ENCODE data around the gene EXOSC1.
"Not testable (repeated sequence)": the region's sequence is repeated elsewhere in the genome, so short reads cannot be mapped to it uniquely, and the experiment has no call there.

Gene EXOSC1

DNA sequence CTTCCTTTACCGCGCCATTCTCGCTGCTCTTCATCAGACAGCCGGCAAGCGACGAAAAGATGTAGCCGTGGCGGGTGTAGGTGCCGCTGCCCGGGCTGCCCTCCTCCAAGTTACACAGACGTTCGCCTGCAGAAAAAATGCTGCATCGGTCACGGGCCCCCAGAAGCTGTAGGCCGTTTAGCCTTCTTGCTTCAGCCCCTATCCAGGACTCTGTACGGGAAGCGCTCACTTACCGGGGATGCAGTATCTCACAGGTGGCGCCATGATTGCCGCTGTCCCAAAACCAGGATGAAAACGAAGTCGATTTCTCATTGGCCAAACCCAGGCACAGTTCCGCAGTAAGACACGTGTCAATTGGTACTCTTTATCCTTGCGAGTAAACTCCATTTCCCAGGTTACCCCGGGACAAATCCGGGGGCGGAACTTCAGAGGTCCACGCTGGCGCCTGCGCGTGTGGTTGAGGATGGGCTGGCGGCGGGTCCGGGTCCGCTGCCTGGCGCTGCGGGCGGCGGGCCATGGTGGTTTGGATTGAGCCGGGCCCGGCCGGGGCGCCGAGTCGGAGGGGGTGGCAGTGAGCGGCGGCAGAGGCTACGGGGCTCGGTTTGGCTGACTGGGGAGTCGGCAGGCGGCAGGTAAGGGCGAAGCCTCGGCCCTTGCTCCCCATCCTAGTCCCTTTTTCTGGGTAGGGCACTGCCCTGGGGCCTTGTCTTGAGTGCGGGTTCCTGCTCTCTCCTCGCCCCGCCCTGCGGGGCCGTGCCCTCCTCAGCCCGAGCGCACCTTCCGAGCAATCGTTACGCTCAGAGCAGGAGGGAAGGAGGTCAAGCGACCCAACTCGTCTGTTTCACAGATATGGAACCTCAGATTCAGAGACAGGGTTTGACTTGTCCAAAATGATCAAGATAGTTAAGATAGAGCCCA lies at the start of gene EXOSC1, which contains the start of gene ZDHHC16:
Gene EXOSC1 (minus strand): TSS at position 285 of the 918 bp plus-strand sequence. CDS start 21 bp downstream, at position 264.
Gene ZDHHC16 (plus strand): TSS at position 454 of the 918 bp plus-strand sequence. CDS start 5,501 bp downstream, outside the sequence.
- Histone ChIP-seq H3K9me3 (ENCODE audit: insufficient read depth, low read depth, low read length) (no peaks in the 10 kb centered on the region), H3K36me3 (ENCODE audit: insufficient read depth, low read depth, low read length) (peaks cover 31% of the 10 kb centered on the region), H3K9ac (ENCODE audit: low read depth, low read length) (peak within 1 kb of the TSS; percentile 94), H3K4me1 (ENCODE audit: insufficient read depth, low read length) (0 out of 2 replicates have a peak, but pooled peaks cover 3% of the 10 kb centered on the region), H3K4me3 (ENCODE audit: low read length) (peak within 1 kb of the TSS; percentile 82), H3K27me3 (ENCODE audit: insufficient read depth, low read length) (no peaks in the 10 kb centered on the region), H3K27ac (ENCODE audit: low read length) (peak within 1 kb of the TSS; percentile 48)

GRCh38 chr10:97494863-97495506 lies 49.2 kb upstream of the EXOSC1 start:
- Histone ChIP-seq H3K27me3 (ENCODE audit: insufficient read depth, low read length) (peaks cover 9% of the 10 kb centered on the region), H3K9ac (ENCODE audit: low read depth, low read length) (no peak overlapping the region), H3K9me3 (ENCODE audit: insufficient read depth, low read depth, low read length) (no peaks in the 10 kb centered on the region), H3K27ac (ENCODE audit: low read length) (no peak overlapping the region), H3K4me3 (ENCODE audit: low read length) (peak overlapping the region; percentile 12; the same call in 1 of the 2 replicates), H3K36me3 (ENCODE audit: insufficient read depth, low read depth, low read length) (peaks cover 10% of the 10 kb centered on the region; the same call in 1 of the 2 replicates), H3K4me1 (ENCODE audit: insufficient read depth, low read length) (peaks cover 27% of the 10 kb centered on the region)

DNA sequence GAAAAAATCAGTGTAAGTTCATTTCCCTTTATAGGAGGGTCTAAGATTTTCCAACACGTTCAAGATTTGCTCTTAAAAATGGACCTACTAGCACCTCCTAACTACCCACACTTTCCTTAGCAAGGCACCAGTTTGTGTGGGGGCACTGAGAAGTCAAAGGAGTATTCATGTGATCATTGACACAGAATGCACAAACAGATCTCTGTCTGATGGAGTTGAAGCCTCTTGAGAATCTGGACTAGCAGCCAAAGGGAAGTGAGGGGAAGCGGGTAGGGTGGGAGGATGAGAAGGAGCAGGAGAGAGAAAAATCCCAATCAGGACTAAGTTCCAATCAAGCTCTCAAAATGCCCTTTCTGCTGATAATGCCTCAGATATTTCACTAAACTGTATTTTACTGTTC lies 48.3 kb upstream of the EXOSC1 start:
- H3K4me3 ChIP-seq (ENCODE audit: low read length) = no peak overlapping the region
- H3K4me1 ChIP-seq (ENCODE audit: insufficient read depth, low read length) = peaks cover 26% of the 10 kb centered on the region
- H3K9me3 ChIP-seq (ENCODE audit: insufficient read depth, low read depth, low read length) = no peaks in the 10 kb centered on the region
- no peak overlapping the region for H3K9ac ChIP-seq (ENCODE audit: low read depth, low read length)
- 0 out of 2 replicates have a peak, but pooled peaks cover 1% of the 10 kb centered on the region for H3K27me3 ChIP-seq (ENCODE audit: insufficient read depth, low read length)
- peaks cover 10% of the 10 kb centered on the region; the same call in 1 of the 2 replicates for H3K36me3 ChIP-seq (ENCODE audit: insufficient read depth, low read depth, low read length)
- no peak overlapping the region for H3K27ac ChIP-seq (ENCODE audit: low read length)

DNA sequence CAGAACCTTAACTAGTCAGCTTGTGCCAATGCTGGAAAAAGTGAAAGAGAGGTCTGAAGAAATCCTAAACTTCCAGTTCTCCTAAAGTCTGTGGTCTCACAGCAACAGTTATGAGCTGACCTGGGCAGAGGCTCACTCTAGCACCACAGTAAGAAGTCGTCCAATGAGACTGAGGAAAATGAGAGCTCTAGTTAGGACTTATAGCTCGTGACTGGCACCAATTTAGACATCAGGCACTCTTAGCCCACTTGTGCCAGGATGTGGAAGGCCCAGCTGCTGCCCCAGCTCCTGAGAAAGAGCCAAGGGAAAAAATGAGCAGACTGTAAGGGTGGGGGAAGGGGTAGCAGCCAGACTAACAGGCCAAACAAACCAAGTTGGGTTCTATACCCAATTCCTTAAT lies 44.8 kb upstream of the EXOSC1 start:
- peaks cover 17% of the 10 kb centered on the region for H3K4me1 ChIP-seq (ENCODE audit: insufficient read depth, low read length)
- H3K4me3 ChIP-seq (ENCODE audit: low read length) = no peak overlapping the region
- H3K9me3 ChIP-seq (ENCODE audit: insufficient read depth, low read depth, low read length) = peaks cover 3% of the 10 kb centered on the region; the same call in 1 of the 2 replicates
- H3K9ac ChIP-seq (ENCODE audit: low read depth, low read length) = peak overlapping the region; percentile 33; the same call in 1 of the 2 replicates
- H3K36me3 ChIP-seq (ENCODE audit: insufficient read depth, low read depth, low read length) = peaks cover 10% of the 10 kb centered on the region; the same call in 1 of the 2 replicates
- no peak overlapping the region for H3K27ac ChIP-seq (ENCODE audit: low read length)
- H3K27me3 ChIP-seq (ENCODE audit: insufficient read depth, low read length) = no peaks in the 10 kb centered on the region

DNA sequence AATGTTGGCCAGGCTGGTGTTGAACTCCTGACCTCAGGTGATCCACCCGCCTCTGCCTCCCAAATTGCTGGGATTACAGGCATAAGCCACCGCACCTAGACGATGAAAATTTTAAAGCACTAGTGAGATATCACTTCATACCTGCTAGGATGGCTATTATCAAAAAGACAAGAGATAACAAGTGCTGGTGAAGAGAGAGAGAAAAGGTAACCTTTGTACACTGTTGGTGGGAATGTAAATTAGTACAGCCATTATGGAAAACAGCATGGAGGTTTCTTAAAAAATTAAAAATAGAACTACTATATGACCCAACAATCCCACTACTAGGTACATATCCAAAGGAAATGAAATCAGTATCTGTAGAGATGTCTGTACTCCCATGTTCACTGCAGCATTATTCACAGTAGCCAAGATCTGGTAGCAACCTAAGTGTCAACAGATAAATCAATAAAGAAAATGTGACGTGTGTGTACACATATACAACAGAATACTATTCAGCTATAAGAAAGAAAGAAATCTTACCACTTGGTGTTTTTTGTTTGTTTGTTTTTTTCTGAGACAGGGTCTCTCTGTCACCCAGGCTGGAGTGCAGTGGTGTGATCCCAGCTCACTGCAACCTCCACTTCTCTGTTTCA lies 40.0 kb upstream of the EXOSC1 start:
- H3K27ac ChIP-seq (ENCODE audit: low read length) = no peak overlapping the region
- peaks cover 6% of the 10 kb centered on the region; the same call in 1 of the 2 replicates for H3K4me1 ChIP-seq (ENCODE audit: insufficient read depth, low read length)
- H3K9ac ChIP-seq (ENCODE audit: low read depth, low read length) = no peak overlapping the region
- H3K36me3 ChIP-seq (ENCODE audit: insufficient read depth, low read depth, low read length) = peaks cover 14% of the 10 kb centered on the region
- H3K9me3 ChIP-seq (ENCODE audit: insufficient read depth, low read depth, low read length) = peaks cover 3% of the 10 kb centered on the region; the same call in 1 of the 2 replicates
- no peaks in the 10 kb centered on the region for H3K27me3 ChIP-seq (ENCODE audit: insufficient read depth, low read length)
- H3K4me3 ChIP-seq (ENCODE audit: low read length) = no peak overlapping the region

DNA sequence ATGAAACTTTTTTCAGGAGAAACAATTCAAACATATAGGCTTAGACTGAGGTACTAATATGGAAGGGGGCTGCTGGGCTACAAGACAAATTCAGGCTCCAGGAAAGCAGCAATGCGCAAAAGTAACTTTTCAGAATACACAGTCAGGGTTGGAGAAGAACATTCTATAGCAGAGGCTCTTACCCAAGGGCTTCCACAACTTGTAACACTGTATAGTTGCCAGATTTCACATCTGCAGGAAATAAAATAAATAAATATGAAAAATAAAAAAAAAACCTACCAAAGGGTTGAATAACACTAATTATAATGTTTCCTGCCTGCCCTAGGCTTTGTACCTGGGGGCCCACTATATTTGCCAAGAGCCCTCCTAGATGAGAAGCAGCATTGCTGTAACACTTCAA lies 38.1 kb upstream of the EXOSC1 start:
- Histone ChIP-seq H3K9me3 (ENCODE audit: insufficient read depth, low read depth, low read length) (peaks cover 3% of the 10 kb centered on the region; the same call in 1 of the 2 replicates), H3K36me3 (ENCODE audit: insufficient read depth, low read depth, low read length) (peaks cover 27% of the 10 kb centered on the region), H3K9ac (ENCODE audit: low read depth, low read length) (no peak overlapping the region), H3K4me1 (ENCODE audit: insufficient read depth, low read length) (peaks cover 15% of the 10 kb centered on the region), H3K27me3 (ENCODE audit: insufficient read depth, low read length) (no peaks in the 10 kb centered on the region), H3K27ac (ENCODE audit: low read length) (no peak overlapping the region), H3K4me3 (ENCODE audit: low read length) (no peak overlapping the region)

- H3K4me1 ChIP-seq (ENCODE audit: insufficient read depth, low read length) = peaks cover 15% of the 10 kb centered on the region
- H3K36me3 ChIP-seq (ENCODE audit: insufficient read depth, low read depth, low read length) = peaks cover 30% of the 10 kb centered on the region
- H3K9me3 ChIP-seq (ENCODE audit: insufficient read depth, low read depth, low read length) = peaks cover 3% of the 10 kb centered on the region; the same call in 1 of the 2 replicates
- no peak overlapping the region for H3K4me3 ChIP-seq (ENCODE audit: low read length)
- no peak overlapping the region for H3K27ac ChIP-seq (ENCODE audit: low read length)
- no peak overlapping the region for H3K9ac ChIP-seq (ENCODE audit: low read depth, low read length)
- H3K27me3 ChIP-seq (ENCODE audit: insufficient read depth, low read length) = no peaks in the 10 kb centered on the region
These were observed 37.7 kb upstream of the EXOSC1 start for GRCh38 chr10:97483506-97483905.

DNA sequence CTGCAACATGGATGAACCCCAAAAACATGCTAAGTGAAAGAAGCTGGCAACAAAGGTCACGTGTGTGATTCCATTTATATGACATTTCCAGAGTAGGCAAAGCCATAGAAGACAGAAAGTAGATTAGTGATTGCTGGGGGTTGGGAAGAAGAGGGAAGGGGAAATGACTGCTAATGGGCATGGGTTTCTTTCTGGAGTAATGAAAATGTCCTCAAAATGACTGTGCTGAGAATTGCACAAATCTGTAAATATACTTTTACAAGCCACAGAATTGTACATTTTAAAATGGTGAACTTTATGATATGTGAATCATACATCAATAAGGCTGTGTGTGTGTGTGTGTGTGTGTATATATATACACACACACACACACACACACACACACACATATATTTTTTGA lies 36.6 kb upstream of the EXOSC1 start:
- Histone ChIP-seq H3K4me1 (ENCODE audit: insufficient read depth, low read length) (peaks cover 15% of the 10 kb centered on the region), H3K27me3 (ENCODE audit: insufficient read depth, low read length) (no peaks in the 10 kb centered on the region), H3K4me3 (ENCODE audit: low read length) (no peak overlapping the region), H3K27ac (ENCODE audit: low read length) (no peak overlapping the region), H3K9me3 (ENCODE audit: insufficient read depth, low read depth, low read length) (no peaks in the 10 kb centered on the region), H3K36me3 (ENCODE audit: insufficient read depth, low read depth, low read length) (peaks cover 41% of the 10 kb centered on the region), H3K9ac (ENCODE audit: low read depth, low read length) (no peak overlapping the region)

DNA sequence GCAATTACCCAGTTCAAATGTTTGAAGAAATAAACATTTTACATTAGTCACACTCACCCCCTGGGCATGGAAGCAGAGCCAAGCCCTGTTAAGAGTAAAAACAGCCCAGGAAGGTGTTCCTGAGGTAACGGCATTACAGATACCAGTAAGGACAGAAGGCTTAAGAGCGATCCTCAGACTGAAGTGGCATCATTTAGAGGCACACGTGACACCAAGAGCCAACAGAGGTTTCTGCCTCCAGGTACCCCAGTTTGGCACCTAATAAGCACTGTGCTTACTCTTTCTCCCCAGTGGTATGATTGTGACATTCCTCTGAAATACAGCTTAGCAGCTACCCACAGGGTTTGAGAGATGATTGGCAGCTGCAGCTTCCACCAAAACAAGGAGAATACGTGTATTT lies 35.3 kb upstream of the EXOSC1 start:
- H3K36me3 ChIP-seq (ENCODE audit: insufficient read depth, low read depth, low read length) = peaks cover 54% of the 10 kb centered on the region
- H3K9ac ChIP-seq (ENCODE audit: low read depth, low read length) = peak overlapping the region; percentile 70; the same call in 1 of the 2 replicates

DNA sequence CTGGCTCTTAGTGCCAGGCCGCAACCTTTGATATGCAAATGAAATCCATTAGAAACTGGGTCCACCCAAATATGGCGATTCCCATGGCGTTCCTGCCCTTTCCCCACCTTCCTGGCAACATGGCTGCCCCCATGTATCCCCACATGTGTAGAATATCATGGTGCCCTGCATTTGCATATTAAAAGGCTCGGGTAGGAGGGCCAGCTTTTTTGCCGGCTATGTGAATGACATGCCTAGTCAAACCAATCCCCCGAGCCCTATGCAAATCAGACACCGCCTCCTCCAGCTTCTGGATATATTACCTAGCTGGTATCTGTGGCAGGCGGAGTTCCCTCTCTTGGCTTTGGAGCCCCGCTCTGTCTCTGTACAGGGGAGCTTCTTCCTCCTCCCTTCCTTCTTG lies 34.1 kb upstream of the EXOSC1 start:
- no peaks in the 10 kb centered on the region for H3K9me3 ChIP-seq (ENCODE audit: insufficient read depth, low read depth, low read length)
- peaks cover 15% of the 10 kb centered on the region for H3K4me1 ChIP-seq (ENCODE audit: insufficient read depth, low read length)
- H3K36me3 ChIP-seq (ENCODE audit: insufficient read depth, low read depth, low read length) = peaks cover 65% of the 10 kb centered on the region
- H3K4me3 ChIP-seq (ENCODE audit: low read length) = no peak overlapping the region
- no peaks in the 10 kb centered on the region for H3K27me3 ChIP-seq (ENCODE audit: insufficient read depth, low read length)
- peak overlapping the region; percentile 70; the same call in 1 of the 2 replicates for H3K9ac ChIP-seq (ENCODE audit: low read depth, low read length)
- H3K27ac ChIP-seq (ENCODE audit: low read length) = peak overlapping the region; percentile 41

More for the DNA sequence above, 35.3 kb upstream of the EXOSC1 start:
- no peak overlapping the region for H3K4me3 ChIP-seq (ENCODE audit: low read length)
- no peaks in the 10 kb centered on the region for H3K27me3 ChIP-seq (ENCODE audit: insufficient read depth, low read length)
- no peaks in the 10 kb centered on the region for H3K9me3 ChIP-seq (ENCODE audit: insufficient read depth, low read depth, low read length)
- H3K4me1 ChIP-seq (ENCODE audit: insufficient read depth, low read length) = peaks cover 15% of the 10 kb centered on the region
- no peak overlapping the region for H3K27ac ChIP-seq (ENCODE audit: low read length)

- H3K9me3 ChIP-seq (ENCODE audit: insufficient read depth, low read depth, low read length); H3K27me3 ChIP-seq (ENCODE audit: insufficient read depth, low read length): not testable (repeated sequence)
- peak overlapping the region; percentile 68; the same call in 1 of the 2 replicates for H3K9ac ChIP-seq (ENCODE audit: low read depth, low read length)
- peak overlapping the region; percentile 73 for H3K27ac ChIP-seq (ENCODE audit: low read length)
- peak overlapping the region; percentile 18; the same call in 1 of the 2 replicates for H3K4me3 ChIP-seq (ENCODE audit: low read length)
- peaks cover 15% of the 10 kb centered on the region for H3K4me1 ChIP-seq (ENCODE audit: insufficient read depth, low read length)
- peaks cover 70% of the 10 kb centered on the region for H3K36me3 ChIP-seq (ENCODE audit: insufficient read depth, low read depth, low read length)
These were observed 33.6 kb upstream of the EXOSC1 start for GRCh38 chr10:97479410-97479809.

Data from iPS-20b (cell line).